ENCODE data around the gene FNDC11. TPM values are rescaled to one million over a fixed set of nuclear protein-coding genes. Genes with fewer than 3 reads are reported as not detected.

Gene FNDC11
- total RNA-seq, 6 experiments from 2014 or later, result not detected

DNA sequence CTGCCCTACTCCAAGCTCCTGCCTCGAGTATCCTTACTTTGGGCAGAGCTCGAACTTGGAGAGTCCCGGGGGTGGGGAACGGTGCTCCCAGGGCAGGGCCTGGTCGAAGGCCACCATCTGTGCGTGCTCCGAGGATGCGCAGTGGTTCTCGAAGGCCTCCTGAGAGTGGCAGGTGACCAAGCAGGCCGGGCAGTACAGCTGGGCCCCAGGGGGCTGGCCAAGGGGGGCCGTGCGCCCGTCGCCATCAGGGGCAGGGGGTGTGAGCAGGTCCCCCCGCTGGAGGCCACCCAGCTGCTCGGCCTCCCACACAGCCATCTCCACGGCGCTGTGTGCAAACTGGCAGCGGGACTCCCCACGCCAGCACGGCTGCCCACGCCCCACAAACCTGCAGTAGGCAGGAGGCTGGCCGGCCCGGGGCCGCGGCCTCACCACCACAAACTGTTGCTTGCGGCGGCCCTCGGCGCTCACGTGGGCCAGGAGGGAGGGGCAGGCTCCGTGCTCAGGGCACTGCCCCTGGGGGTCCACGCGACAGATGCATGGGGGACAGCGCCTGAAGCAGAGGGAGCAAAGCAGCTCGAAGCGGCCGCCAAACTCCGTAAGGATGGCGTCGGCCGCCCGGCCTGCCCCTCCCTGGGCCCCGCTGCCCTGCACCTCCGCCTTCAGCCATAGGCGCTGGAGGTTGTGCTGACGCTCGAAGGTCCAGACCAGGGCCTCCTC is 18.3 kb downstream of the FNDC11 start:
- H3K4me3 Mint-ChIP-seq, result no peak overlapping the region
- H3K27me3 Mint-ChIP-seq (ENCODE audit: insufficient read depth), result no peaks in the 10 kb centered on the region; the same call in 1 of the 2 replicates
- TF ChIP-seq, protein P1, sequence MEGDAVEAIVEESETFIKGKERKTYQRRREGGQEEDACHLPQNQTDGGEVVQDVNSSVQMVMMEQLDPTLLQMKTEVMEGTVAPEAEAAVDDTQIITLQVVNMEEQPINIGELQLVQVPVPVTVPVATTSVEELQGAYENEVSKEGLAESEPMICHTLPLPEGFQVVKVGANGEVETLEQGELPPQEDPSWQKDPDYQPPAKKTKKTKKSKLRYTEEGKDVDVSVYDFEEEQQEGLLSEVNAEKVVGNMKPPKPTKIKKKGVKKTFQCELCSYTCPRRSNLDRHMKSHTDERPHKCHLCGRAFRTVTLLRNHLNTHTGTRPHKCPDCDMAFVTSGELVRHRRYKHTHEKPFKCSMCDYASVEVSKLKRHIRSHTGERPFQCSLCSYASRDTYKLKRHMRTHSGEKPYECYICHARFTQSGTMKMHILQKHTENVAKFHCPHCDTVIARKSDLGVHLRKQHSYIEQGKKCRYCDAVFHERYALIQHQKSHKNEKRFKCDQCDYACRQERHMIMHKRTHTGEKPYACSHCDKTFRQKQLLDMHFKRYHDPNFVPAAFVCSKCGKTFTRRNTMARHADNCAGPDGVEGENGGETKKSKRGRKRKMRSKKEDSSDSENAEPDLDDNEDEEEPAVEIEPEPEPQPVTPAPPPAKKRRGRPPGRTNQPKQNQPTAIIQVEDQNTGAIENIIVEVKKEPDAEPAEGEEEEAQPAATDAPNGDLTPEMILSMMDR (IDR thresholded peaks at IDR 0.05), result no peak
- no peaks in the 10 kb centered on the region for H3K36me3 Mint-ChIP-seq (ENCODE audit: low read depth)
- no peaks in the 10 kb centered on the region for H3K9me3 Mint-ChIP-seq
- peaks cover 17% of the 10 kb centered on the region for H3K4me1 Mint-ChIP-seq (ENCODE audit: low read depth)
- DNase-seq, result no peak
- no peak overlapping the region for H3K27ac Mint-ChIP-seq

DNA sequence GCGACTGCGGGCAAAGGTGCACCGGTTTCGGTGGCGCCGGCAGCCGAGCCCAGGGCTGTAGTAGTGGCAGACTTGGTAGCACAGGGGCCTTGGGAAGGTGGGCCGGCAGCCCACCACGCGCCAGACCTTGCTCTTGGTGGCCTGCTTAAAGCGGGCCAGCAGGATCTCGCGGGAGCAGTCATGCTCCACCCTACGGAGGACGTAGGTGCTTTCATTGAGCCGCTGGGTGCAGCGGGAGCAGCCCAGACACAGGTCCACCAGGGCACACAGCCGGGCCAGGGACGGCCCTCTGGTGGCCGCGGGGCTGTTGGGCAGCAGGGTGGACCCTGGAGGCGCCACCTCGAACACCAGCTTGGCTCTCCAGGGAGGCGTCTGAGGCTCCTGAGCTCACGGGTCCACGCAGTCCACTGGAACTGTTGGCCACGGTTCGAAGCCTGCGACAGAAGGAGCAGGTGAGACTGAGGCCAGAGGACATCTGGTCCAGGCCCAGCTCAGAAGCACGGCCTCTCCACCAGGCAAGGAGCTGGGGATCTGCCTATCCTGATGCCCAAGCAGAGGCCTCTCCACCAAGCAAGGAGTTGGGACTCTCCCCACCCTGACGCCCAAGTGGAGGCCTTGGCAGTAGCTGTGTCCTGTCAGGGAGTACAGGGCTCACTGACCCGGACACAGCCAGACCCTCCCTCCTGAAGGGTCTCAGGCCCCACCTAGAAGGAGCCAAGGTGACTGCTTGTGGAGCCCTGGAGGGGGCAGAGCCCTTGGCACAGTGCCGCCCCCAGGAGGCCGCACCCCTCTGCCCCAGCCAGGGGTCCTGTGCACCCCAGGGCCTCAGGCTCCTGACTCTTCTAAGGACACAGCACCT is 19.1 kb downstream of the FNDC11 start:
- peak overlapping the region; percentile 88 for H3K4me3 Mint-ChIP-seq
- TF ChIP-seq, protein P1 (IDR thresholded peaks at IDR 0.05), result peak; percentile 53
- no peaks in the 10 kb centered on the region for H3K36me3 Mint-ChIP-seq (ENCODE audit: low read depth)
- no peaks in the 10 kb centered on the region for H3K9me3 Mint-ChIP-seq
- H3K27me3 Mint-ChIP-seq (ENCODE audit: insufficient read depth), result no peaks in the 10 kb centered on the region; the same call in 1 of the 2 replicates
- H3K4me1 Mint-ChIP-seq (ENCODE audit: low read depth), result peaks cover 17% of the 10 kb centered on the region
- H3K27ac Mint-ChIP-seq, result peak overlapping the region; percentile 73
- no peak for DNase-seq

DNA sequence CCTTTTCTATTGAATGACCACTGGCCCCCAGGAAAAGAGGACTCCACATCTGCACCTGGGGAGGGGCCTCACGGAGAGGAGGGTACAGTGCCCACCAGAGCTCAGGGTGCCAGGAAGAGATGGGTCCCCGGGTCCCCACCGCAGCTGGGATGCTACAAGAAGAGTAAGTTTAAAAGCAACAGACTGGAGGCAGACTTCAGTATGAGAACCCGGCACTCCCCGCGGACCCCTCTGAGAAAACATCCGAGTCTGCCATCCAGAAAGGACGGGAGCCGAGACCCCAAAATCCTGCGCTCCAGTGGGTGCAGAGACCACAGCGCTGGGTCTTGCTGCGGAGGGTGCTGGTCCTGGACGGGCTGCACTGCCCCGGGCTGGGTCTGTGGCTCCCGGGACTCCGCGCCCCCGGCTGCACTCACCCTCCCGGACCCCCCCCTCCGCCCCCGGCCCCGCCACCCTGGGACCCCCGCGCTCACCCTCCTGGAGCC is 19.7 kb downstream of the FNDC11 start:
- Mint-ChIP-seq H3K4me3 (peak overlapping the region; percentile 88), H3K9me3 (no peaks in the 10 kb centered on the region), H3K27me3 (ENCODE audit: insufficient read depth) (peaks cover 3% of the 10 kb centered on the region; the same call in 1 of the 2 replicates), H3K27ac (peak overlapping the region; percentile 73), H3K36me3 (ENCODE audit: low read depth) (no peaks in the 10 kb centered on the region), H3K4me1 (ENCODE audit: low read depth) (peaks cover 17% of the 10 kb centered on the region)
- TF ChIP-seq, protein P1 (IDR thresholded peaks at IDR 0.05), result no peak
- no peak for DNase-seq

DNA sequence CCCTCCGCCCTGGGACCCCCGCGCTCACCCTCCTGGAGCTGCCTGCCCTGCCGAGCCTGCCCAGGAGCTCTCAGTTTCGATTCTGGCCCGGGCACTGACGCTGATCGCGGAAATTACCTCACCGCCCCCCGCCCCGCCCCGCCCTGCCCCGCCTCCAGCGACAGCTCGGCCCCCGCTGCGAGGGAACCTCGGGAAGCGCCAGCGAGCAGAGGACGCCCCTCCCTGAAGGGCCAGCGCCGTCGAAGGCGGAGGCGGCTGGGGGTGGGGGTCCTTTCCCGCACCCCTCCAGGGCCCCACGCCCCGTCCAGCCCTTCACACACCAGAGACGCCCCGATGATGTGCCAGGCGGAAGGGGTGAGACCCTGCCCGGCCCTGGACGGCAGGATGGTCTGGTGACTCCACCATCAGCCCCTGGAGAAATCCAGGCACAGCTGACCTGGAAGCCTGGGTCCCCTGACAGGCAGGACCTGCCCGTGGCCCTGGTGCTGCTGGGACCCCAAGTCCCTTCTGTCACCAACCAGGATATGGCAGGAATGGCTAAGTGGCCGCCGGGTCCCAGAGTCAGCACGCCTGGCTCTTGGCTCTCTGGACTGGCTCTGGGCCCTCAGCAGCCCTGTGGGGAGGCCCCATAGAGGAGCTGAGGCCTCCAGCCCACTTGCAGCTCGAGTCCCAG is 20.3 kb downstream of the FNDC11 start, which contains the start of gene HELZ2:
Gene HELZ2 (minus strand): TSS at position 84 of the 673 bp plus-strand sequence. CDS start 1,854 bp downstream, outside the sequence.
- peak within 1 kb of the TSS; percentile 73 for H3K27ac Mint-ChIP-seq
- H3K27me3 Mint-ChIP-seq (ENCODE audit: insufficient read depth), result peaks cover 8% of the 10 kb centered on the region; the same call in 1 of the 2 replicates
- no peaks in the 10 kb centered on the region for H3K36me3 Mint-ChIP-seq (ENCODE audit: low read depth)
- TF ChIP-seq, protein P1 (IDR thresholded peaks at IDR 0.05), result no peak
- H3K4me3 Mint-ChIP-seq, result peak within 1 kb of the TSS; percentile 88
- DNase-seq, result peak; percentile 38
- no peaks in the 10 kb centered on the region for H3K9me3 Mint-ChIP-seq
- H3K4me1 Mint-ChIP-seq (ENCODE audit: low read depth), result peaks cover 17% of the 10 kb centered on the region

Measured in HFFc6 (cell line).